Stomach (tissue), 9 donors: ENCODE measurements around the gene MVB12A. TPM values are rescaled to one million over a fixed set of nuclear protein-coding genes. Genes with fewer than 3 reads are reported as not detected.
A peak's percentile ranks its signal among the peaks of the same experiment; 100 is the strongest.

Experiments
- DNase-seq, 2 donors: peaks; one replicate each; pipeline versions ENCODE4 v3.0.0 to v3.0.0-alpha.2; 2013 to 2019
- H3K27ac ChIP-seq, 5 donors: fragments of 200-600 bp in 4 of 5; sonication (generic) in 4 of 5; one replicate each; pipeline ENCODE4 v1.5.1; 2013 to 2019; ENCODE audit warnings: mild to moderate bottlenecking in 1 of 5, moderate library complexity in 1 of 5
- H3K27me3 ChIP-seq, 3 donors: fragments of 200-600 bp; sonication (generic); one replicate each; pipeline ENCODE4 v1.5.1; 2017 to 2019; ENCODE audit warnings: mixed run types in 1 of 3
- H3K36me3 ChIP-seq, 4 donors: fragments of 200-600 bp; sonication (generic); 1 replicate in 3 of 4; 2 replicates in 1 of 4; pipeline ENCODE4 v1.5.1; 2016 to 2019
- H3K4me1 ChIP-seq, 4 donors: fragments of 200-600 bp; sonication (generic); one replicate each; pipeline ENCODE4 v1.5.1; 2016 to 2019
- H3K4me3 ChIP-seq, 4 donors: fragments of 200-600 bp; sonication (generic) in 3 of 4; one replicate each; pipeline ENCODE4 v1.5.1; 2016 to 2019; ENCODE audit warnings: mild to moderate bottlenecking in 1 of 4
- H3K9me3 ChIP-seq, 4 donors: fragments of 200-600 bp; sonication (generic); one replicate each; pipeline ENCODE4 v1.5.1; 2016 to 2019
- CTCF ChIP-seq, 7 experiments: fragments of 450-650 bp in 4 of 7; fragments of 200-600 bp in 3 of 7; sonication (generic) in 3 of 7; IDR thresholded peaks; one replicate each; pipeline ENCODE4 v1.5.1; 2016 to 2019; ENCODE audit warnings: antibody characterized with exemption in 7 of 7, control low read depth in 2 of 7, mild to moderate bottlenecking in 1 of 7
- EP300 ChIP-seq: sonication (generic); formaldehyde crosslinking; IDR thresholded peaks from one replicate; pipeline ENCODE4 v1.6.1; 2017; ENCODE audit warnings: antibody characterized with exemption
- POLR2A ChIP-seq, 4 donors: fragments of 450-650 bp; IDR thresholded peaks; one replicate each; pipeline ENCODE4 v1.6.1; 2016; ENCODE audit warnings: antibody characterized with exemption in 4 of 4, control low read depth in 2 of 4, mild to moderate bottlenecking in 1 of 4, moderate library complexity in 1 of 4
- POLR2AphosphoS5 ChIP-seq, 3 donors: sonication (generic); formaldehyde crosslinking; IDR thresholded peaks; one replicate each; pipeline ENCODE4 v1.6.1; 2016; ENCODE audit warnings: antibody characterized with exemption in 3 of 3
- WGBS, 5 donors: extraction: QIAGEN DNeasy Blood & Tissue Kit in 3 of 5; methylation state at CpG; one replicate each; pipeline versions ENCODE4 v1.1.5 to v1.1.7; 2013 to 2018; 5-methylcytosine and 5-hydroxymethylcytosine counted together
- intact Hi-C: fragments of 100-400 bp; cut with DNase I; formaldehyde crosslinking; loops from one replicate; pipeline ENCODE4 v1.15.1; 2023; ENCODE audit warnings: low total_unique reads
- polyA plus RNA-seq, 3 donors: library from polyadenylated mRNA; stranded (reverse); fragments of 200-250 nt; gene quantifications; one replicate each; pipeline ENCODE4 v1.2.3, GENCODE V29; 2013
- total RNA-seq, 5 donors: library from RNA; depleted of rRNA; stranded (reverse); fragments of >200 nt; gene quantifications; one replicate each; pipeline versions ENCODE4 v1.1.0 to v1.2.3, GENCODE V29; 2014 to 2016
- donor health status: healthy with polysubstance abuse.
- donor health status: Bipolar disorder and iron deficiency.
- donor health status: healthy.

MVB12A gene
- total and polyA plus RNA-seq, 8 donors, result 9.9 to 76.3 (median 55.5) TPM

- no peaks in the 10 kb centered on the region for H3K9me3 ChIP-seq
- peak overlapping the region in 3 of 5 donors; percentile 86 to 91 (median 88) for H3K27ac ChIP-seq
- peaks cover 0 to 8% (median 0%) of the 10 kb centered on the region in 3 donors for H3K27me3 ChIP-seq
- intact Hi-C loops, result no loop called here
- DNase-seq, result peak in 1 of 2 donors; percentile 51
- 41 to 59% (median 46%) methylated on average over 24 to 35 of the region's 36 CpGs for WGBS, 5 donors
- peak overlapping the region; percentile 37 to 61 (median 48) for H3K4me3 ChIP-seq
- TF ChIP-seq POLR2A (IDR thresholded peaks at IDR 0.05), result no peak
- TF ChIP-seq CTCF (IDR thresholded peaks at IDR 0.05), result no peak
- TF ChIP-seq EP300, result no peak
- no peak for TF ChIP-seq POLR2AphosphoS5 (IDR thresholded peaks at IDR 0.05)
- H3K4me1 ChIP-seq, result peaks cover 20 to 49% (median 41%) of the 10 kb centered on the region in 4 donors
- H3K36me3 ChIP-seq, result peaks cover 0 to 45% (median 30%) of the 10 kb centered on the region in 4 donors
These were observed 16.6 kb upstream of the MVB12A start for GRCh38 chr19:17402982-17403855.

- no peaks in the 10 kb centered on the region for H3K9me3 ChIP-seq
- no peak for DNase-seq
- peak overlapping the region; percentile 37 to 61 (median 48) for H3K4me3 ChIP-seq
- H3K27ac ChIP-seq, result peak overlapping the region in 4 of 5 donors; percentile 82 to 91 (median 87)
- 66 to 88% (median 79%) methylated on average over 2 to 6 of the region's 6 CpGs for WGBS, 5 donors
- H3K27me3 ChIP-seq, result peaks cover 0 to 8% (median 0%) of the 10 kb centered on the region in 3 donors
- intact Hi-C loops, result no loop called here
- TF ChIP-seq EP300, result no peak
- no peak for TF ChIP-seq POLR2AphosphoS5 (IDR thresholded peaks at IDR 0.05)
- no peak for TF ChIP-seq CTCF (IDR thresholded peaks at IDR 0.05)
- no peak for TF ChIP-seq POLR2A (IDR thresholded peaks at IDR 0.05)
- H3K4me1 ChIP-seq, result peaks cover 20 to 49% (median 41%) of the 10 kb centered on the region in 4 donors
- peaks cover 0 to 38% (median 26%) of the 10 kb centered on the region in 4 donors for H3K36me3 ChIP-seq
These were observed 15.8 kb upstream of the MVB12A start for GRCh38 chr19:17404015-17404414.

- TF ChIP-seq EP300 (no peak), POLR2A (IDR thresholded peaks at IDR 0.05) (no peak)
- H3K4me1 ChIP-seq, result peaks cover 20 to 49% (median 41%) of the 10 kb centered on the region in 4 donors
- no peaks in the 10 kb centered on the region for H3K9me3 ChIP-seq
- peaks cover 0 to 8% (median 0%) of the 10 kb centered on the region in 3 donors for H3K27me3 ChIP-seq
- peaks cover 0 to 30% (median 19%) of the 10 kb centered on the region in 4 donors for H3K36me3 ChIP-seq
- peak overlapping the region; percentile 39 to 91 (median 86) for H3K27ac ChIP-seq
- WGBS, 5 donors, result 61 to 81% (median 74%) methylated on average over 7 of the region's 7 CpGs
- intact Hi-C loops, result no loop called here
- DNase-seq, result no peak
- H3K4me3 ChIP-seq, result peak overlapping the region; percentile 37 to 61 (median 48)
These were observed 15.1 kb upstream of the MVB12A start for GRCh38 chr19:17404621-17405249.

- WGBS, 5 donors, result 54 to 71% (median 58%) methylated on average over 14 to 18 of the region's 18 CpGs
- Histone ChIP-seq H3K4me3 (peak within 1 kb of the TSS; percentile 37 to 61 (median 48)), H3K9me3 (no peaks in the 10 kb centered on the region), H3K27me3 (peaks cover 0 to 8% (median 0%) of the 10 kb centered on the region in 3 donors), H3K27ac (peak within 1 kb of the TSS; percentile 77 to 91 (median 86)), H3K4me1 (peaks cover 20 to 49% (median 41%) of the 10 kb centered on the region in 4 donors), H3K36me3 (peaks cover 0 to 23% (median 12%) of the 10 kb centered on the region in 4 donors)
- peak; percentile 20 to 73 (median 31) for TF ChIP-seq POLR2AphosphoS5 (IDR thresholded peaks at IDR 0.05)
- TF ChIP-seq CTCF (IDR thresholded peaks at IDR 0.05), result no peak
- intact Hi-C loops, result no loop called here
- peak; percentile 64 to 82 for DNase-seq
These were observed 14.4 kb upstream of the MVB12A start, which contains the start of gene BST2 for GRCh38 chr19:17405250-17406045. TSS of gene BST2 (minus strand) at chr19:17405630. CDS start at chr19:17405575, 55 bp downstream.
